HG02943 (cell line): Measurements from ENCODE around the gene BMPR2.
"Not testable (repeated sequence)": the region's sequence is repeated elsewhere in the genome, so short reads cannot be mapped to it uniquely, and the experiment has no call there.

Experiments
- ATAC-seq: cut with Tn5 transposase; IDR thresholded peaks from one replicate; pipeline ENCODE4 v1.9.1; 2021; ENCODE audit warnings: mild to moderate bottlenecking, low read depth, moderate library complexity; ENCODE audit not compliant: unreplicated experiment

The BMPR2 gene

DNA sequence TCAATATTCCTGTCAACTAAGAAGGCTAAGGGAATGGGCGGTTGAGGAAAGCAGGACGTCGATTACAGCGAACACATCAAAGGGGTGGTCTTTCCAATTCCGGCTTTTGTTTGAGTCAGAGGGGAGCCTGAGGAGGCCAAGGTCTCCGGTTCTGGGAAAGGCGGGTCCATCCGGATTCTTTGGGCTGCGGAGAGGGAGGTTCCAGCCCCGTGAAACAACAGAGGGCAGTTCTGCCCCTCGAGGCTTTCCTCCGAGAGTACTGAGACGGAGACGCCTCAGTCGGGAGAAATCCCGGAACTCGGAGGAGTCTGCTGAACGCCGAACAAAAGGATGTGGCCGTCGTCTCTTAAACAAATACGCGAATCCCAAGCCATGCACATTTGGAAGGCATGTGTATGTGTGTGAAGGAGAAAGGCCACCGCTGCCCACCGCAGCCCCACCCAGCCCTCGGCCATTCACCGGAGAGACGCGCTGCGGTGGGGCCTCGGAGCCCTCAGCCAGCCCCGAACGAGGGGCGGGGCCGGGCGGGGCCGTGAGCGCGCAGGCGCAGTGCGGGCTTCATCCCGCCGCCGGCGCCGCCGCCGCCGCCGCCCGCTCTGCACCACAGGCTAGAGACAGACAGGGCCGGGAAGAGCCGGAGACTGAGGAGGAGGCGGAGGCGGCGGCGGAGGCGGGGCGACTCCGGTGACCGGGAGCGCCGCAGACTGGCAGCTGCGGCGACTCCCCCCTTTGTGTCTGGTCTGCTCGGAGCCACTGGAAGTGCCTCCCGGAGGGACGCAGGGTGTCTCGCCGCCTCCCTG lies at the start of gene BMPR2:
Gene BMPR2, plus strand, starts transcription at position 719 of the 800 bp plus-strand sequence. CDS start 1,148 bp downstream, outside the sequence.
- ATAC-seq, result peak; percentile 66

DNA sequence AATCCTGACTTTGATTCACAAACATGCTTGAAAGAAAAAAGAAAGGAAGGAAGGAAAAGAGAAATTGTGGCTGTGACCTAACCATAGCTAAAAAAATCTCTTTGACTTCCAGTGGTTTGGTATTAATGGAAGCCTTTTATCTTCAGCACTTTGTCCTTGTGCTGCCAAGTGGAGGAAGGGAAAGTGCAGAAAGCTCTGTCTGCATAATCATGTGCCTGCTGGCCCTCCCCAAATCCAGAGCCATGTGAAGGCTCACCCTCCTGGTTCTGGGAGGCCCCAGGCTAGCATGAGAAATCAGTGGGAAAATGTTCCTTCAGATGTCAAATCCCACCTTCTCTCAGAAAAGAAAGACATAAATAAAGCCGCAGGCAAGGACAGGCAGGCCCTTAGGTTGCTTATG lies 48.3 kb upstream of the BMPR2 start:
- no peak for ATAC-seq

DNA sequence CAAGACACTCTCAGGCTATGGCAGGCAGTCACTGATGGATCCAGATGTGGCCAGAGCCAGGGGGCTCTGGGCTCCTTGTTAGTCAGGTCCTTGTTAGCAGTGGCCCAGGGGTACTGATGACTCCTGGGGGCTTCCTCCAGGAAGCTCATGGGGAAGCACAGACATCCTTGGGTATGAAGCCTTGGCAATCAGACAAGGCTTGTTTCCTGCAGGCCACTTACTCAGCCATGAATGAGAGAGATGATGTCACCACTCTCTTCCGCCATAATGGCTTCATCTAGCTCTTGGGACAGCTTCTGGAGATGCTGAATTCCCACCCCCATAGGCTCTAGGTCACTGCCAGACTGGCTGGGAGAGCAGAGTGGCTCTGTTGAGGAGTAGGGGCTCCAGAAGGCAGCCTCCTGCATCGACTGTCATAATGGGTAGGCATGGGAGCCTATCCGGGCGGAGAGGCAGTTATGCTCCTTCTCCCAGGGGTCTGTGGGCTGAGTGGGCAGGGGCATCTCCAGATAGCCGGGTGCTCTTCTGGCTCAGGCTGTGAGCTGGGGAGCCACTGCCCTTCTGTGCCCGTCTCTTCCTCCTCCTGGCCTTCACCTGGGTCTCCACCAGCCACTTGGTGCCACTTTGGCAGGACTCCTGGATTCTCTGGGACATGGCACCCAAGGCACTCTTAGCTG lies 40.2 kb upstream of the BMPR2 start:
- ATAC-seq, result no peak

DNA sequence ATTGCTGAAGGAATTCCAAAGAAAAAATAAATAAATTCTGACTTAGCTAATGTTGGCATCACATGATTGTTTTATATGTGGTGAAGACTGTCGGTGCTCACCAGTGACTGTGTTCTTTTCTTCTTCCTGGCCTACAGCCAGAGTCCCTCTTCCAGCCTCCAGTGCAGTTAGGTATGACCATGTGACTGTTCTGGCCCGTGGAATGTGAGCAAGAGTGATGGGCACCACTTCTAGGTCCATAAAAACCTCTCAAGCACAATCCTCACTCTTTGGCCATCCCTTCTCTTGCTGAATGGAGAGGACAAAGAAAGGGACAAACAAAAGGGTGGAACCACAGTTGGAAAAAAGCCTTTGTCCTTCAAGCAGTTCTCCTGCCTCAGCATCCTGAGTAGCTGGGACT lies 39.0 kb upstream of the BMPR2 start:
- no peak for ATAC-seq

DNA sequence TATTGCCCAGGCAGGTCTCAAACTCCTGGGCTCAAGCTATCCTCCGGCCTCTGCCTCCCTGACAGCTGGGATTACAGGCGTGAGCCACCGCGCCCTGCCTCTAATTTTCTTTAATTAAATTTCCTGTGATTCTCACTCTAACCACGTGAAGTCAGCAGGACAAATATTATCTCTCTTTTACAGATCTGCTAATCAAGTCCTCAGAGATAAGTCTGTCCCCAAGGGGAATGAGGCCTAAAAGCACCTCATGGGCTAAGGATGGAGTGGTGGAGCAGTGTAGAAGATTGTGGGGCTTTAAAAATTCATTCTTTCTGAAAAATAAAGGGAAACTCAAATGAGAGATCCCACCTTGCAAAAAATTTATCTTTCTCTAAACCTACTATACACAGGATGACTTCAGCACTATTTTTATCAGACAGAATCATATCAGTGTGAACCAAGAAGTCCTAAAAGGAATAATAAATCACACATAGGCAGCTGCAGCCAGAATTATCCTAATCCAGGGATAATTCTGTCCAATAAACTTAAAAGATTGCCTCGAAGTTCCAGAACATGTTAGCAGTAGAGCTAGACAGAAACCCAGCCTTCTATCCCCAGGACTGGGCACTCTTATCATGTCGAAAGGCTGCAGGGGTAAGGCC lies 38.3 kb upstream of the BMPR2 start:
- ATAC-seq, result no peak

DNA sequence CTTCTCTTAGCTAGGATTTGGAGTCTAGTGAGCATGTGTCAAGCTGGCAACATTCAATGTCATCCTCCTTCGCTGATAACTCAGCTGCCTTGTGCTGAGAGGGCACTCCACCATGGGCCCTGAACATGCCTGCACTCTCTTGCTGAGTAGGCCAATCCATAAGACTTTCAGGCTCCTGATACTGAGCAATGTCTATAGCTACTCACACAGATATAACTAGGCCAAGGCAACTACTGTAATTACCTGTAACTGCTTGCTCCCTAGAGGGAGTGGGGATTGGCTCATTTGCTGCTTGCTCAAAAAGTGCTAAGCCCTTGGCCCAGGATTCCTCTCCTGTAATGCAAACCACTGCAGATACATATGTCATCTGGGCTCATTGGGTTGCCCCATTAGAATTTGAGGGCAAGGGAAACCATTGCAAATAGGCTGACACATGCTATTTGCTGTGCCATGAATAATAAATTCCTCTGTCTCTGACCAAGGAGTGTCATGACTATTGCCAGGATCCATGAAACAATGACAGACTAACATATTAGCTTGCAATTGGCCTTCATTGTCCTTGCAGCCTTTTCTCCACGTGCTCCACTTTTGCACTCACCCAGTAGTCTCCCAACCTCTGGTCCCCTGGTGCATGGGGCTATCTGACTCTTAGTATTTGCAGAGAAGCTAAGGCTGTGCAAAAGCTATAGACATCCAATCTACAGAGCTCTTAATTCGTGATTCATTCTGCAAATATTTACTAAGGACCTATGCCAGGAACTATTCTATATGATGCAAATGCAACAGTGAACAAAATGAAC lies 36.9 kb upstream of the BMPR2 start:
- no peak for ATAC-seq

DNA sequence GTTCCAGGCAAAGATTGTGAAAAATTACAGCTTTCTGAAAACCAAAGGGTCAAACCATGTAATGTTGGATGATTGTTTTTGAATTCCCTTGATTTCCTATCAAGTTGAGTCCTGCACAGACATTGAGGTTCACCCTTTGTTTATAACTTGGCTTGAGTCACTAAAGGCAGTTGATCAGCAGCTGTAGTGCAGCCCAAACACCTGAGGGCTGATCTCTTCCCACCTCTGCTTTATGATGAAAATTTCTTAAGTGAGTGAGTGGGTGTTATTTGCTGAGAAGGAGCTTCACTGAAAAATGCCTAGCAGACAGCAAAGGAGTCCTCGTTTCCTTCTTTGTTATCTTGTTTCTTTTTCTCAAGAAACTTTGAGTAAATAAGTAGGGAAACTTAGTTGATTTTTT lies 31.9 kb upstream of the BMPR2 start:
- no peak for ATAC-seq

DNA sequence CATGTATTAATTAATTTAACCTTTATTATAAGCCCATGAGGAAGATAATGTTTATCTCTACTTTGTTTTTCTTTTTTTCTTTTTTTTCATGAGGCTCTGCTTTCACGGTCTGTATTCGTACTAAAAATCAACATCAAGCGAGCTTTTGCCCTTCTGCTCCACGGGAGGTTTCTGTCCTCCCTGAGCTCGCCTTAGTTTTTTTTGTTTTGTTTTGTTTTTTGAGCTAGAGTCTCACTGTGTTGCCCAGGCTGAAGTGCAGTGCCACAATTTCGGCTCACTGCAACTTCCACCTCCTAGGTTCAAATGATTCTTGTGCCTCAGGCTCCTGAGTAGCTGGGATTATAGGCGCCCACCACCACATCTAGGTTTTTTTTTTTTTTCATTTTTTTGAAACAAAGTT lies 29.9 kb upstream of the BMPR2 start:
- no peak for ATAC-seq

DNA sequence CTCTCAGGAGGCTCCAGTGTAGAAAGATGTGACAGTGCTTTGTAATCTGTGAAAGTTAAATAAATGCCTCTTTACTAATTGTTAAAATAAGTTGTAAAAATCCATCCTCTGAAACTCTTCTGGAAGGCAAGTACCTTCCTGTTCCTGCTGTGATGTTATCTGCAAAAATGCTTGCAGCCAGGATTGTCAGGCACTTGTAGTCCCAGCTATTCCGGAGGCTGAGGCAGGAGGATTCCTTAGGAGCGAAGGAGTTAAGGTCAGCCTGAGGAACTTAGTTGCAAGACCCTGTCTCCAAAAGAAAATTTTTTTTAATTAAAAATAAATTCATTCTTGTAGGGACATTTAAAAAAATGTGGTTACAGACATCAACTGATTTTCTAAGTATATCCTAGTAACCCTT lies 22.7 kb upstream of the BMPR2 start:
- no peak for ATAC-seq

DNA sequence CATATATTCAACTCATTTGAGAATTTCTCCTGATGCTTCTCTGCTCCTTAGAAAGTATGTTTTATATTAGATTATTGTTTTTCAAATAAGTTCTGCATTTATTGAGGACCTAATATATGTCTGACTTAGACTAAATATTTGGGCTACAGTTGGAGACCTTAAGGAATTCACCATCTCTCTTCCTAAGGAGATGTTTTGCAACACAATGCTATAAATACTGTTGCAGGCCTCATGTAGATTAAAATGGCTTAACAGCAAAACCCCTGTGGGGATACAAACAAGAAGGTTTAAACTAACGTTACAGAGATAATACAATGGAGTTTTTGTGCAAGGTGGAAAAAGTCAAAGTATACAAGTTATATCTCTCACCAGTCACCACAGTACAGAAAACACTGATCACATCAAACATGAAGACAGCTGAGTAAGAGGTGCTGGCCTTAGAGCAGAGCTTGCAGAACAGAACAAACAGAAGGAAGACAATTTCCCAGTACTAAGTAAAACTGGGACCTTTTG lies 20.1 kb upstream of the BMPR2 start:
- ATAC-seq, result no peak

DNA sequence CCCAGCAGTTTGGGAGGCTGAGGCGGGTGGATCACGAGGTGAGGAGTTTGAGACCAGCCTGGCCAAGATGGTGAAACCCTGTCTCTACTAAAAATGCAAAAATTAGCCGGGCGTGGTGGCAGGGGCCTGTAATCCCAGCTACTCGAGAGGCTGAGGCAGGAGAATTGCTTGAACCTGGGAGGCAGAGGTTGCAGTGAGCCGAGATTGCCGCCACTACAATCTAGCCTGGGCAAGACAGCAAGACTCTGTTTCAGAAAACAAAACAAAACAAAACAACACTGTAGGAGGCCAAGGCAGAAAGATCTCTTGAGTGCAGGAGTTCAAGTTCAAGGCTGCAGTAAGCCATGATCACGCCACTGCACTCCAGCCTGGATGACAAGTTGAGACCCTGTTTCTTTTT lies 17.2 kb upstream of the BMPR2 start:
- not testable (repeated sequence) for ATAC-seq

DNA sequence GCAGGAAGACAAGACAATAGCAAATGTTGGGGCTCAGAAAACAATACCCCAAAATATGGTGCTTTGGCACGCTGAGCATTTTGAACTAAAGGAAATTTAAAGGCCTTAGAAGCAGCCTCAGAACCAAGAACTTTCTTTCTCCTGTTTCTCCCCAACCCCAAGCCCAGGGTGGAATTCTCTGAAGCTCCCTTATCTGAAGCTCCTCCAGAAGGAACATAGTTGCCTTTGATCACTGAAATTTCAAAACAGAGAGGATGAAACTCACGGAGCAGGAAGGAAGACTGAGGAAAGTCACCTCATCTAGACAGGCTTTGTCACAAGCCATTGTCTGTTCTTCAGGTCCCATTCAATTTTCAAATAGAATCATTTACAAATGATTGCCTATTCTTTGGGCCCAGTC lies 15.5 kb upstream of the BMPR2 start:
- no peak for ATAC-seq

DNA sequence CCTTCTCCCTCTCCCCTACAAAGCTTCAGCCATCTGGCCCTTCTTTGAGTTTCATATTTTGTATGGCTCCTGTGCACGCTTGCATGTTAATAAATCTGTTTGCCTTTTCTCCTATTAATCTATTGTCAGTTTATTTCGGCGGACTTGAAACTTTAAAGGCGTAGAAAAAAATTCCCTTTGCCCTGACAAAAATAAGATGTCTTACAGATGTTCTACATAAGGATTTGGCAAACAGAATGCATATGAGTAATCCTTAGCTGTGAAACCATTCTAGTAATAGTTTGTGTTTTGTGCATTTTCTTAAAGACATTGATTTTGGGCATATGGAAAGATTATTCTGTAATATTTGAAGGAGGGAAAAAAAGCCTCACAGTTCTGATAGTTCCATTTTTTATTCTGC lies 15.0 kb upstream of the BMPR2 start:
- no peak for ATAC-seq

DNA sequence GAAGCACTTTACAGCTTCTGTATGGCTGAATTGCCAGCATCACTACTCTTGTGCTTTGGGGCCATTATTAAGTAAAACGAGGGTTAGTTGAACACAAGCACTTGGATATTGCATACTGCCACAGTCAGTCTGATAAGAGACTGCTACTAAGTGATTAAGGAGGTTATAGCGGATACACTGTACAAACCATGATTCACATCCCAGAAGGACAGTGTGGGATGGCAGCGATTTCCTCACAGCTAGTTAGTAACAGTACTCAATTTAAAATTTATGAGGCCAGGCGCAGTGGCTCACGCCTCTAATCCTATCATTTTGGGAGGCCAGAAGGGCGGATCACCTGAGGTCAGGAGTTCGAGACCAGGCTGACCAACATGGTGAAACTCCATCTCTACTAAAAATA lies 2.6 kb upstream of the BMPR2 start:
- no peak for ATAC-seq

DNA sequence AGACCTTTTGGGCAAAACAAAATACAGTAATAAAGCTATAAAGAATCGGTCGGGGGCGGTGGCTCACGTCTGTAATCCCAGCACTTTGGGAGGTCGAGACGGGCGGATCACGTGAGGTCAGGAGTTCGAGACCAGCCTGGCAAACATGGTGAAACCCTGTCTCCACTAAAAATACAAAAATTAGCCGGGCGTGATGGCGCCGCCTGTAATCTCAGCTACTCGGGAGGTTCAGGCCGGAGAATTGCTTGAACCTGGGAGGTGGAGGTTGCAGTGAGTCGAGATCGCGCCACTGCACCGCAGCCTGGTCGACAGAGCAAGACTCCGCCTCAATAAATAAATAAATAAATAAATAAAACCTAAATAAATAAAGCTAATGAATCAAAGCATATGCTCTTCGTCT lies 1.7 kb upstream of the BMPR2 start:
- not testable (repeated sequence) for ATAC-seq

DNA sequence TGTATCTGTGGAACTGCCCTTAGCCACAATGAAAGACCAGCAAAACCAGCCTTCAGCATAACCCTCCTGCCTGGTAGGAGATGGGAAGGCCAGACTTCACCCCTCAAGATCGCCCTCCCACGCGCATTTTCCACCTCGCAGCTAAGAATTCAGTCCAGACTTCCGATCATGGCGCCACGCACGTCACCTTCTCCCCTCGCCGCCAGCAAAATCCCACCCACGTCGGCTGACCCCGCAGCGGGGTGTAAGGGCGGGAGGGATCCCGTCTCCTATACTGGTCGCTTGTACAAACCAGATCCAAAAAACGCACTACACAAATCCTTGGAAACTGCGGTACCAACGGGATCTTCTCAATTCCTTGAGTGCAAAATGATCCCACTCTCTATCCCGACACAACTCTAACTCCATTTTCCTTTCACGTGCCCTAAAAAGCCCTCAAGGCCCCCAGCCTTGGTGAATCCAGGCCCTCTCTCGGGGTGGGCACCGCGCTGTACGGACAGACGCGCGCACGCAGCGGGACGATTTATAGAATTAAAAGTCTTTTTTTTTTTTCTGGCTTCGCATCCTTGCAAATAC lies 1.0 kb upstream of the BMPR2 start:
- no peak for ATAC-seq

DNA sequence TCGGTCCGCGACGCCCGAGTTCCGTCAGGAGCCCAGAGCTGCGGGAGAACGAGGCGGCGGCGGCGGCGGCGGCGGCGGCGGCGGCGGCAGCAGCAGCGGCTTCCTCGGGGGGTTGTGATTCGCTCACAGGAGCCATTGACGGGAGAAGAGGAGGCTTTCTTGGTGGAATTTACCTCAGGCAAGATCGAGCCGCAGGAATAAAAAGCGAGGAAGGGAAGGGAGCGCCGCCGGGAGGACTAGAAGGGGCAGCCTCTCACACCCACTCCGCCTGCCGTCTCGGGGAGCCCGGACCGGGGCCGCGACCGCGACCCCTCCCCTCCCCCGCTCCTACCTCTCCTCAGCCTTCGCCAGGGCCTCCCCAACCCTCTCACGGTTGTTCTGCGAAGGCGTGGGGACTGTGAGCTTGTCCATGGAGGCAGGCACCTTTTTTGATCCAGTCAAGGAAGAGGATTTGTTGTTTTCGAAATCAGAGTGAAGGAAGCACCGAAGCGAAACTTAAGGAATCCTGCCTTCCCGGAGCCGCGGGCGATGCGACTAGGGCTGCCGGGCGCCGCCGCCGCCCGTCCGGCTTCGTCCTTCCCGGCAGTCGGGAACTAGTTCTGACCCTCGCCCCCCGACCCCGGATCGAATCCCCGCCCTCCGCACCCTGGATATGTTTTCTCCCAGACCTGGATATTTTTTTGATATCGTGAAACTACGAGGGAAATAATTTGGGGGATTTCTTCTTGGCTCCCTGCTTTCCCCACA lies 506 bp downstream of the BMPR2 start:
- ATAC-seq, result peak; percentile 8

DNA sequence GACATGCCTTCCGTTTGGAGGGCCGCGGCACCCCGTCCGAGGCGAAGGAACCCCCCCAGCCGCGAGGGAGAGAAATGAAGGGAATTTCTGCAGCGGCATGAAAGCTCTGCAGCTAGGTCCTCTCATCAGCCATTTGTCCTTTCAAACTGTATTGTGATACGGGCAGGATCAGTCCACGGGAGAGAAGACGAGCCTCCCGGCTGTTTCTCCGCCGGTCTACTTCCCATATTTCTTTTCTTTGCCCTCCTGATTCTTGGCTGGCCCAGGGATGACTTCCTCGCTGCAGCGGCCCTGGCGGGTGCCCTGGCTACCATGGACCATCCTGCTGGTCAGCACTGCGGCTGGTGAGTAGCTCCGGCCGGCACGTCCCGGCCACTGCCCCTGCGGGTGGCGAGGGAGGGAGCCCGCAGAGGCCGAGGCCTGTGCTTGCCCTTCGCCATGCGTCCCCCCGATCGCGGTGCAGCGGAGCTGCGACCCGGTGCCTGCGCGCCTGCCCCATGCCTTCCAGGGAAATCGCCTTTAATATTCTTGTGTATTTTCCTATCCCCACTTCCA lies 1.2 kb downstream of the BMPR2 start:
- no peak for ATAC-seq

DNA sequence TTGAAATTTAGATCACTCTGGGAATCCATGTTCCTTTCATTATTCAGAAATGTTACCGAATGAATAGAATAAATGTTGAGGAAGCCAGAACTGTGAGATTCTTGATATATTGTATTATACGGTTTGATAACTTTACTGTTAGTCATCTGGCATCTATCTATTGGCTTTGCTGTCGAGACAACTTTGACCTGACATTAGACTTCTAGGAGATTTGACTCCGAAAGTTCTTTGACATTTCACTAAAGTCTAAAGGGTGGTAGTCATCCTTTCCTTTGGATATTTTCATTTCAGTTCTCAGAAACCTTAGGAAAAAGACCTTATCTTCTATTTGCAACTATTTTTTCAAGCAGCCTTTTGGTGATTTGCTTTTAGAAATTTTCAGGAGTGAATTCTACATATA lies 1.9 kb downstream of the BMPR2 start:
- ATAC-seq, result no peak
